BLaER1 (cell line): ENCODE data around the gene COPZ2.
"Not testable (repeated sequence)": the region's sequence is repeated elsewhere in the genome, so short reads cannot be mapped to it uniquely, and the experiment has no call there.

Source experiments
- H3K27ac ChIP-seq: shearing (Covaris generic); formaldehyde crosslinking; 2 replicates; pipeline ENCODE4 v1.8.1; 2022
- H3K27me3 ChIP-seq: shearing (Covaris generic); formaldehyde crosslinking; 2 replicates; pipeline ENCODE4 v1.8.1; 2022
- H3K36me3 ChIP-seq: shearing (Covaris generic); formaldehyde crosslinking; 2 replicates; pipeline ENCODE4 v1.8.1; 2022
- H3K4me1 ChIP-seq: shearing (Covaris generic); formaldehyde crosslinking; 2 replicates; pipeline ENCODE4 v1.8.1; 2022
- H3K4me2 ChIP-seq: shearing (Covaris generic); formaldehyde crosslinking; 2 replicates; pipeline ENCODE4 v1.8.1; 2022
- H3K4me3 ChIP-seq: shearing (Covaris generic); formaldehyde crosslinking; 2 replicates; pipeline ENCODE4 v1.8.1; 2022
- H3K9ac ChIP-seq: shearing (Covaris generic); formaldehyde crosslinking; 2 replicates; pipeline ENCODE4 v1.8.1; 2022
- H3K9me3 ChIP-seq: shearing (Covaris generic); formaldehyde crosslinking; 2 replicates; pipeline ENCODE4 v1.8.1; 2022
- H4K20me1 ChIP-seq: shearing (Covaris generic); formaldehyde crosslinking; 2 replicates; pipeline ENCODE4 v1.8.1; 2022
- Cebpa-rat ChIP-seq: shearing (Covaris generic); IDR thresholded peaks from 2 replicates; pipeline ENCODE4 v1.8.1; 2022

Gene COPZ2

GRCh38 chr17:48010193-48010592 lies 27.4 kb downstream of the COPZ2 start:
- Histone ChIP-seq H4K20me1 (no peaks in the 10 kb centered on the region), H3K27me3 (peaks cover 13% of the 10 kb centered on the region), H3K4me1 (peaks cover 16% of the 10 kb centered on the region), H3K27ac (no peak overlapping the region), H3K4me3 (no peak overlapping the region), H3K9me3 (no peaks in the 10 kb centered on the region), H3K9ac (no peak overlapping the region), H3K36me3 (no peaks in the 10 kb centered on the region), H3K4me2 (no peak overlapping the region)
- no peak for TF ChIP-seq Cebpa-rat

GRCh38 chr17:48006936-48007709 lies 30.5 kb downstream of the COPZ2 start:
- H4K20me1 ChIP-seq, result no peaks in the 10 kb centered on the region
- no peaks in the 10 kb centered on the region for H3K27me3 ChIP-seq
- peaks cover 39% of the 10 kb centered on the region for H3K4me1 ChIP-seq
- no peaks in the 10 kb centered on the region for H3K9me3 ChIP-seq
- no peak overlapping the region for H3K4me2 ChIP-seq
- no peak overlapping the region for H3K4me3 ChIP-seq
- H3K36me3 ChIP-seq, result no peaks in the 10 kb centered on the region
- H3K9ac ChIP-seq, result no peak overlapping the region
- no peak overlapping the region for H3K27ac ChIP-seq
- TF ChIP-seq Cebpa-rat, result no peak

GRCh38 chr17:48004983-48005382 lies 32.6 kb downstream of the COPZ2 start:
- Histone ChIP-seq H3K4me2 (peak overlapping the region; percentile 68), H3K9ac (no peak overlapping the region), H3K4me1 (peaks cover 41% of the 10 kb centered on the region), H3K4me3 (no peak overlapping the region), H3K27me3 (no peaks in the 10 kb centered on the region), H3K9me3 (no peaks in the 10 kb centered on the region), H4K20me1 (no peaks in the 10 kb centered on the region), H3K36me3 (no peaks in the 10 kb centered on the region), H3K27ac (no peak overlapping the region)
- TF ChIP-seq Cebpa-rat, result no peak

GRCh38 chr17:48003417-48004151 lies 34.0 kb downstream of the COPZ2 start:
- Histone ChIP-seq H3K4me3 (no peak overlapping the region), H3K9ac (no peak overlapping the region), H3K9me3 (no peaks in the 10 kb centered on the region), H3K27ac (peak overlapping the region; percentile 80; the same call in 1 of the 2 replicates), H3K4me1 (peaks cover 41% of the 10 kb centered on the region), H3K27me3 (no peaks in the 10 kb centered on the region), H4K20me1 (no peaks in the 10 kb centered on the region), H3K4me2 (peak overlapping the region; percentile 76; the same call in 1 of the 2 replicates), H3K36me3 (no peaks in the 10 kb centered on the region)
- TF ChIP-seq Cebpa-rat, result no peak

GRCh38 chr17:48002916-48003416 lies 34.6 kb downstream of the COPZ2 start:
- H3K9ac ChIP-seq, result peak overlapping the region; percentile 70

GRCh38 chr17:48002266-48002915 lies 35.2 kb downstream of the COPZ2 start:
- Histone ChIP-seq H4K20me1 (no peaks in the 10 kb centered on the region), H3K4me2 (peak overlapping the region; percentile 76), H3K36me3 (no peaks in the 10 kb centered on the region), H3K9me3 (no peaks in the 10 kb centered on the region), H3K4me3 (no peak overlapping the region), H3K4me1 (peaks cover 41% of the 10 kb centered on the region), H3K27me3 (no peaks in the 10 kb centered on the region), H3K9ac (peak overlapping the region; percentile 70), H3K27ac (peak overlapping the region; percentile 80)
- TF ChIP-seq Cebpa-rat, result no peak

More at GRCh38 chr17:48002916-48003416, 34.6 kb downstream of the COPZ2 start:
- H3K4me1 ChIP-seq, result peaks cover 41% of the 10 kb centered on the region
- H3K27ac ChIP-seq, result peak overlapping the region; percentile 80
- no peaks in the 10 kb centered on the region for H4K20me1 ChIP-seq
- peak overlapping the region; percentile 76 for H3K4me2 ChIP-seq
- H3K27me3 ChIP-seq, result no peaks in the 10 kb centered on the region
- no peaks in the 10 kb centered on the region for H3K9me3 ChIP-seq
- no peak overlapping the region for H3K4me3 ChIP-seq
- no peaks in the 10 kb centered on the region for H3K36me3 ChIP-seq
- no peak for TF ChIP-seq Cebpa-rat

GRCh38 chr17:48001657-48002056 lies 35.9 kb downstream of the COPZ2 start:
- H3K27me3 ChIP-seq, H3K36me3 ChIP-seq, H3K9me3 ChIP-seq, H4K20me1 ChIP-seq, H3K4me3 ChIP-seq, H3K9ac ChIP-seq: not testable (repeated sequence)
- Histone ChIP-seq H3K4me1 (peaks cover 41% of the 10 kb centered on the region), H3K27ac (peak overlapping the region; percentile 80; the same call in 1 of the 2 replicates), H3K4me2 (peak overlapping the region; percentile 76)

GRCh38 chr17:48001197-48001596 lies 36.4 kb downstream of the COPZ2 start:
- Histone ChIP-seq H3K36me3 (no peaks in the 10 kb centered on the region), H3K4me2 (no peak overlapping the region), H3K9me3 (no peaks in the 10 kb centered on the region), H4K20me1 (no peaks in the 10 kb centered on the region), H3K27ac (no peak overlapping the region), H3K4me3 (no peak overlapping the region), H3K9ac (no peak overlapping the region), H3K27me3 (no peaks in the 10 kb centered on the region), H3K4me1 (peaks cover 41% of the 10 kb centered on the region)
- no peak for TF ChIP-seq Cebpa-rat

- no peaks in the 10 kb centered on the region for H3K36me3 ChIP-seq
- H3K4me2 ChIP-seq, result no peak overlapping the region
- peaks cover 28% of the 10 kb centered on the region for H3K4me1 ChIP-seq
- no peak overlapping the region for H3K27ac ChIP-seq
- no peaks in the 10 kb centered on the region for H4K20me1 ChIP-seq
- no peaks in the 10 kb centered on the region for H3K27me3 ChIP-seq
- no peak for TF ChIP-seq Cebpa-rat
- H3K4me3 ChIP-seq, result no peak overlapping the region
- no peaks in the 10 kb centered on the region for H3K9me3 ChIP-seq
- H3K9ac ChIP-seq, result no peak overlapping the region
Measured at GRCh38 chr17:47999582-47999981, 38.0 kb downstream of the COPZ2 start.
